ENCODE results near the gene ARID1B.

Gene ARID1B

DNA sequence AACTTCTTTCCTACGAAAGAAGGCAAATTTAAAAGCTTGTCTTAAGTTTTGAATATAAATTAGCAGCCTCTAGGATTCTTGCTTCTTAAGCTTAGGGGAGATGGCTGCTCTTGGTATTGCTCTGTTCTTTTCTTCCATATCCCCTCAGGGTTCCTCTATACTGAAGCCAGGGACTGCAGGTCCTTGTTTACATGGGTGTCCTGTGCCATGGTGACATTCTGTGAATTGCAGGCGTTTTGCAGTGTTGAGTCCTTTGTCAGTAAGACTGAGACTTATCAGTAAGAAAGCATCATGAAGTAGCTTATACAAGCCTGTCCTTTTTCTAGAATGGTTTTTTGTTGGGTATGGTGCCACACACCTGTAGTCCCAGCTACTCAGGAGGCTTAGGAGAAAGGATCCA is 147.8 kb downstream of the ARID1B start:
- Mint-ChIP-seq H3K27me3 (no peaks in the 10 kb centered on the region), H3K4me3 (no peak overlapping the region), H3K9me3 (no peaks in the 10 kb centered on the region), H3K4me1 (ENCODE audit: low read depth) (peaks cover 15% of the 10 kb centered on the region), H3K36me3 (ENCODE audit: low read depth) (peaks cover 10% of the 10 kb centered on the region), H3K27ac (no peak overlapping the region)
- intact Hi-C loops (cut with micrococcal nuclease), result no loop called here

DNA sequence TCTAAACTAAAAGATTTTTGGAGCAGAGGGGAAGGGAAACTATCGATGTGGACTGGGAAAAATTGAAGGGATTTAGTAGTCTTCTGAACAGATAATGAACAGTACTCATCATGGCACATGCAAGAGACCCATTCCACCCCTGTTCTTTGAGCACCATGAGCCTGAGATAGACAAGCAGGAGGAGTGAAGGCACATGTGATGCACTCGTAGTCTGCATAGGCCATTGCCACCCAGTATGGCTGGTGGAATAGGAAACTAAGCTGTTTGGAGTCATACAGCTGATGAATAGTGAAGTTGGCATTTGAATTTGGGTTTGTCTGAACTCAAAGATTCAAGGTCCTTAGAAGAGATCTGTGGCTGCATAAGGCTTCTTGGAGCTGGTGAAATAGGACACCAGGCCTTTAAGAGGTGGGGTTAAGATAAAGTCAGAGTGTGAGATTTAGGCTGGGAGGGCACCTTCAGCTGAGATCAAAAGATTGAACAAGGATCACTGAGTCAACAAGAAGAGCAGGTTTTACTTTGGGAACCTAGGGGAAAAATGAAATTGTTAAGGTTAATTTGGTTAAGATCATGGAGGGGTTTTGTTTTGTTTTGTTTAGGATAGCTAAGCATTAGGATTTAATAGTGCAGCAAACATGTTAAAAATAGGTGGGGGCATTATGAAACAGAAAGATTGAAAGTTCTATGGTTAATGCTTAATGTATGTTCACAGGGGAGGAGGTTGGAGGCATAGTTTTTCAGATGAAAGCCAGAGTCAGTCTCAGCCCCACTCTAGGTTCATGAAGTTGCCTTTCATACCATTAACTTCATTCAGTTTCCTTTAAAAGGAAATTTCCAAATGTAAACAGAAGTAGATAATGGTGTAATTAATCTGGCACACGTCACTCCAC is 148.8 kb downstream of the ARID1B start:
- peaks cover 10% of the 10 kb centered on the region for H3K36me3 Mint-ChIP-seq (ENCODE audit: low read depth)
- no peaks in the 10 kb centered on the region for H3K27me3 Mint-ChIP-seq
- intact Hi-C loops (cut with micrococcal nuclease), result no loop called here
- peaks cover 15% of the 10 kb centered on the region for H3K4me1 Mint-ChIP-seq (ENCODE audit: low read depth)
- no peak overlapping the region for H3K4me3 Mint-ChIP-seq
- H3K27ac Mint-ChIP-seq, result no peak overlapping the region
- no peaks in the 10 kb centered on the region for H3K9me3 Mint-ChIP-seq

DNA sequence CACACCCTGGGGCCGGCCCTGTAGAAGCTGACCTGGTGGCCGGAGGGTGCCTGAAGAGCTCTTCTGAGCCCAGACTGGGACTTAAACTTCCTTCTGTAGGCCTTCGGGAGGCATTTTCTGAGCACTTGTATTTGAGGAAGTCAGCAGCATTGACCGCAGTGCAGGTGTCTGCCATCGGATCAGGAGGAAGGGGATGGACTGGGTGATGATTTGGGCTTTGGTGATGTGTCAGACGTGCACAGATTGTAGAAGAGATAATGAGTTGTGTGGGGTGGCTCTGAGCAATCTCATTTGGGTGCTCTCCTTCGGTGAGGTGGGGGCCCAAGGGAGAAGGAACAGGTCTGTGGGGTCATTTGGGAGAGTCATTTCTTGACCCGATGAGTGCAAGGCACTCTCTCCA is 150.9 kb downstream of the ARID1B start:
- intact Hi-C loops (cut with micrococcal nuclease), result no loop called here
- peaks cover 10% of the 10 kb centered on the region for H3K36me3 Mint-ChIP-seq (ENCODE audit: low read depth)
- H3K4me1 Mint-ChIP-seq (ENCODE audit: low read depth), result peaks cover 17% of the 10 kb centered on the region
- no peak overlapping the region for H3K4me3 Mint-ChIP-seq
- H3K27me3 Mint-ChIP-seq, result no peaks in the 10 kb centered on the region
- no peak overlapping the region for H3K27ac Mint-ChIP-seq
- no peaks in the 10 kb centered on the region for H3K9me3 Mint-ChIP-seq

DNA sequence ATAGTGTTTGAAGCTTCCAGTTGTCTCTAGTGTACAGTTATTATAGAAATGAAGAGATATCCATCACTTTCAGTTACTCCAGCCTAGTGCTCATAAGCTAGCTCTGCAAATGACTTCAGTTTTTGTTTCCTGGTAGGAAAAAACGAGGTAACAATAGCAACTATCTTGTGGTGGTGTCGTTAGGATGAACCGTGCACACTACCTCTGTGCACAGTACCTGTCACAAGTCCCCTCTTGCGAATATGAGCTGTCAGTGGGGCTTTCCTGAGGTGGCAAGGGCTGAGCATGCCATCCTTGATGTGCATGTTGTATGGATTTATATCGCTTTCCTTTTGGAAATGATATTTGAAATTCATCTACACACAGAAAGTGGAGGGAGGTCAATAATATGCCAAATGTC is 151.8 kb downstream of the ARID1B start:
- Mint-ChIP-seq H3K27me3 (no peaks in the 10 kb centered on the region), H3K27ac (no peak overlapping the region), H3K4me1 (ENCODE audit: low read depth) (peaks cover 20% of the 10 kb centered on the region), H3K9me3 (no peaks in the 10 kb centered on the region), H3K4me3 (no peak overlapping the region), H3K36me3 (ENCODE audit: low read depth) (peaks cover 10% of the 10 kb centered on the region)
- intact Hi-C loops (cut with micrococcal nuclease), result no loop called here

DNA sequence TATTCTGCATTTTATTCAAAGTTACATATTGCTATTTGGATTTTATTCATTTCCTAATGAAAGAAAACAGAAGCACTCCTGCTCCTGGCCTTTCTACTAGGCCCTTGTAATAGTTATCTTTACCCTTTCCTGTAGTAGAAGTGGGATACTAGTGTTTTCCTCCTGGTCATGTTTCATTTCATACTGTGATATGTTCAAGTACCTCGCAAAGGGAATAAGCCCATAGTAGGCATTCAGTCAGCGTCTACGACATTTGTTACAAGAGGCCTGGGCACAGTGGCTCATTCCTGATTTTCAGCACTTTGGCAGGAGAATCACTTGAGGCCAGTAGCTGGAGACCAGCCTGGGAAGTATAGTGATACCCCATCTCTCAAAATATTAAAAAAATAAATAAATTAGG is 154.1 kb downstream of the ARID1B start:
- Mint-ChIP-seq H3K36me3 (ENCODE audit: low read depth) (peaks cover 21% of the 10 kb centered on the region), H3K27ac (no peak overlapping the region), H3K4me3 (no peak overlapping the region), H3K4me1 (ENCODE audit: low read depth) (peaks cover 14% of the 10 kb centered on the region), H3K9me3 (no peaks in the 10 kb centered on the region), H3K27me3 (no peaks in the 10 kb centered on the region)
- intact Hi-C loops (cut with micrococcal nuclease), result no loop called here

DNA sequence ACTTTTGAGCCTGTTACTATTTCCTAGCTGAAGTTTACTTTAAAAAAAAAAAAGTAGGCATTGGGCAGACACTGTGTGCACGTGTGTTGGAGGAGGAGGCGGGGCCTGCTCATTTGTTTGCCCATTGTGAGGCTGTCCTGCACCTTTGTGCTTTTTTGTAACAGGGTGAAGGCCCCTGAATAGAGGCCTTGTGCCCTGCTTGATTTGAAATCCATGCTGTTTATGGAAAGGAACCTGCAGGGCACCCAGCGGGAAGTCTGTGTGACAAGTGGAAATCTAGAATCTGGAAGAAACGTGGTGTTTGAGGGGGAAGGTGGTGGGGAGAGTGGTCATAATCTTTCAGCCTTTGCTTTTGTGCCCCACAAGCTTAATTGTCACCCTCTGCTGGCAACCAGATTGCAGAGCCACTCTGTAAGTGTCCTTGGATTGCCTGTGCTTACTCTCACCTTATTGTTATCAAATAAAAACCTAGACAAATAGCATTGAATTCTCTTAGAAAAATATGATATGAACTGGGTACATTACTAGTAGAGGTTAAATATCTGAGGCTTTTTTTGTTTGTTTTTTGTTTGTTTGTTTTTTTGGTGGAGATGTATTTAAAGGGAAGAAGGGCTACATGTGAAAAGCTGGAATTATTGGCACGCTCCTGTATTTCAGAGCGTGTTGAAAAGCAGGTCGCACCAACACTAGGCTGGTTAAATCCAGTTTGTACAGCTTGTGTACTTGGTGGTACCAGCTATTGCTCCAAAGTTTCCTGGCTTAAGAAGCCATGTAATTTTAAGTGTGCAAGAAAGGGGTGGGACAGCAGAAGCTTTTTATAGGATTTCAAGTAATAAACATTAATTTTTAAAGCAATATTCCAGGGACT is 156.3 kb downstream of the ARID1B start:
- Mint-ChIP-seq H3K36me3 (ENCODE audit: low read depth) (peaks cover 17% of the 10 kb centered on the region), H3K27ac (no peak overlapping the region), H3K4me3 (no peak overlapping the region), H3K9me3 (no peaks in the 10 kb centered on the region), H3K27me3 (no peaks in the 10 kb centered on the region), H3K4me1 (ENCODE audit: low read depth) (peaks cover 15% of the 10 kb centered on the region)
- intact Hi-C loops (cut with micrococcal nuclease), result no loop called here

DNA sequence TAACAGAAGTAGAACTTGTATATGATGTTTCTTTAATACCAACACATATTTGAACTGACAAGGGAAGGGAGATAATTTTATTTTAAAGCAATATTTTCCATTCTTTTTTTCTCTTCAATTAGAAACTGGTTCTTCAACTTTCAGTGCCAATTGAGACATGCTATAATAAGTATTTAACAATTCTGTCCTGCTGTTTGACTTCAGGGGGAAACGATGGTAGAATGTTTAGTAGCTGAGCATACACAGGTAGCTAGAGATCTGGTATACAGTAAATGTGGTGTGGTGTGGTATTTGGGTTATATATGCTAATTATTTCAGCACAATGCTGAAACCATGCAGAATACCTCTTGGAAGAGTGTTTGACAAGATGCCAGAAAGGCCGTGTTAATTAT is 156.9 kb downstream of the ARID1B start:
- H3K27me3 Mint-ChIP-seq, result no peaks in the 10 kb centered on the region

DNA sequence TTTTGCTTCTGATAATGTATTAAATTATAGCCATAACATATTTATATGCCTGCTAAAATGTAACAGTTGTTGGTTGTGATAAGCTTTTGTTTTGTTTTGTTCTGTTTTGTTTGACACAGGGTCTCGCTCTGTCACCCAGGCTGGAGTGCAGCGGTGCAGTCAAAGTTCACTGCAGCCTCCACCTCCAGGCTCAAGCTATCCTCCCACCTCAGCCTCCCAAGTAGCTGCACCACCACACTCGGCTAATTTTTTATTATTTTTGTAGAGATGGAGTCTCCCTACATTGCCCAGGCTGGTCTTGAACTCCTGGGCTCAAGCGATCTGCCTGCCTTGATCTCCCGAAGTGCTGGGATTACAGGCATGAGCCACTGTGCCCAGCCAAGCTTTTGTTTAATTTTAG is 157.8 kb downstream of the ARID1B start:
- Mint-ChIP-seq H3K27me3 (no peaks in the 10 kb centered on the region), H3K9me3 (no peaks in the 10 kb centered on the region), H3K27ac (no peak overlapping the region), H3K4me3 (no peak overlapping the region), H3K36me3 (ENCODE audit: low read depth) (peaks cover 17% of the 10 kb centered on the region), H3K4me1 (ENCODE audit: low read depth) (peaks cover 15% of the 10 kb centered on the region)
- intact Hi-C loops (cut with micrococcal nuclease), result no loop called here

More for the DNA sequence above, 156.9 kb downstream of the ARID1B start:
- intact Hi-C loops (cut with micrococcal nuclease), result no loop called here
- Mint-ChIP-seq H3K4me1 (ENCODE audit: low read depth) (peaks cover 15% of the 10 kb centered on the region), H3K9me3 (no peaks in the 10 kb centered on the region), H3K27ac (no peak overlapping the region), H3K36me3 (ENCODE audit: low read depth) (peaks cover 17% of the 10 kb centered on the region), H3K4me3 (no peak overlapping the region)

DNA sequence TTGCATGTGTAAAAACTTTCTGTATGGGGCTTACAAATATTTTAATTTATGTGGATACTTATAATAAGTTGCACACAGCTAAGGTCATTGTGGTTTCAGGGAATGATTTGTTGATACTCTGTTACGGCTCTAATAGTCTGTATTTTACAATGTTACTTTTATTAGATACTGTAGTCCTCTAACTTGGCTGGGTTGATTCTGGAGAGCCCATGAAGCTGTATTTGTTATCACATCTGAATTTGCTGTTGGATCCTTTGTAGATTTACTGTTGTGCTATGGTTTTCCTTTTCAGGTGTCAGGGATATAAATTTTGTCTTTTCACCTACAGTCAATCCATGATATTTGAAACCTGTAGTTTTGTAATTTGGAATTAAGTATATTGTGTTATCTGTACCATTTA is 161.0 kb downstream of the ARID1B start:
- peaks cover 17% of the 10 kb centered on the region for H3K36me3 Mint-ChIP-seq (ENCODE audit: low read depth)
- no peak overlapping the region for H3K27ac Mint-ChIP-seq
- peaks cover 22% of the 10 kb centered on the region for H3K4me1 Mint-ChIP-seq (ENCODE audit: low read depth)
- H3K4me3 Mint-ChIP-seq, result no peak overlapping the region
- intact Hi-C loops (cut with micrococcal nuclease), result no loop called here
- no peaks in the 10 kb centered on the region for H3K9me3 Mint-ChIP-seq
- H3K27me3 Mint-ChIP-seq, result no peaks in the 10 kb centered on the region

DNA sequence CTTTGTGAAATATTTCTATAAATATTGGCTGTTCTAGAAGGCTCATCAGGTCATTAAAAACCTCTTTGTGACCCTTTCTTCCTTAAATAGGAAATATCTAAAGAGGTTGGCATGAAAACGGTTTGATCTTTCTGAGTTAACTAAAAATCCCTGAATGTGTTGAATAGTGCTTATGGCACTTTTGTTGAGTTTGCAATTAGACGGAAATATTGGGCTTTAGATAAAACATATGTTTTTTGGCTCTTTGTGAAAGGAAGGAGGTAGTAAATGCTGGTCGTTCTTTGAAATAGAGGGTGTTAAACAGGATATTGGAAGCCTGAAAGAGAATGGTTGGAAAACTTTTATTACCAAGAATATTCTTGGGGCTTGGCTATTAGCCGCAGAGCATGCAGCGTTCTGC is 163.0 kb downstream of the ARID1B start:
- no peak overlapping the region for H3K4me3 Mint-ChIP-seq
- intact Hi-C loops (cut with micrococcal nuclease), result no loop called here
- peaks cover 14% of the 10 kb centered on the region for H3K36me3 Mint-ChIP-seq (ENCODE audit: low read depth)
- H3K9me3 Mint-ChIP-seq, result no peaks in the 10 kb centered on the region
- peaks cover 19% of the 10 kb centered on the region for H3K4me1 Mint-ChIP-seq (ENCODE audit: low read depth)
- no peak overlapping the region for H3K27ac Mint-ChIP-seq
- H3K27me3 Mint-ChIP-seq, result no peaks in the 10 kb centered on the region

DNA sequence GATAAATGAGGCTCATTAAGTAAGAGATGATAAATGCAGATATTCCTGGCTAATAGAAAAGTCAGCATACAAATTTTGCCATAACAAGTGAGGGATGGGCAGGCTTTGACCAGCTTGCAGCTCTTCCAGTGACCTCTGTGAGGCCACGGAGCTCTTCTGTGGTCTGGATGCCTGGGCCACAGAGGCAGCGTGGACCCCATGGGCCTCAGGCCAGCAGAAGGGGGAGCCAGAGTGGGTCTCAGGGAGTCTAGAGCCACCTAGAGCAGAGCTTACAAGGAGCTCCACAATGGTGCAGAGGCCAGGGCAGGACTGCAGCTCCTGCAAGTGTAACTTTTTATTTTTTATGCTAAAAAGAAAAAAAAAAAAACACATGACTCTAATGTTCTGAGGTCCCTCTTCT is 165.1 kb downstream of the ARID1B start:
- Mint-ChIP-seq H3K36me3 (ENCODE audit: low read depth) (no peaks in the 10 kb centered on the region), H3K4me1 (ENCODE audit: low read depth) (peaks cover 13% of the 10 kb centered on the region), H3K4me3 (no peak overlapping the region), H3K27ac (no peak overlapping the region), H3K9me3 (no peaks in the 10 kb centered on the region), H3K27me3 (no peaks in the 10 kb centered on the region)
- intact Hi-C loops (cut with micrococcal nuclease), result no loop called here

DNA sequence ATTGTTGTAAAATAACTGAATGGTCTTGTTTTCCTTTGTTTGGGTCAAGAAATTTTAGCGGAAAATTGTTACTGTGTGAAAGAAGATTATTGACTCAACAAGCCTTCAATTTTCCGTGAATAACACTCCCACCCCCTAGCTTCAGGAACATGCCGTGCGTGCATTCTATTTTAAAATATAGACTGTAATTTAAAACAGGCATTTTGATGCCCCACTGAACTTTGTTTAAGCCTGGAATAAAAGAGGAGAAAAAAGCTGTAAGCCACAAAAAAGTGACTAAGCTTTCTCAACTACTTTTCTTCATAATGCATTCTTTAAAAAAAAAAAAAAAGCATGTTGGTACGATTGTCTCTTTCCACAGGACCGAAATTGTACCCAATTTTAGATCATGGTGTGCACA is 166.0 kb downstream of the ARID1B start:
- H3K36me3 Mint-ChIP-seq (ENCODE audit: low read depth), result no peaks in the 10 kb centered on the region
- H3K9me3 Mint-ChIP-seq, result no peaks in the 10 kb centered on the region
- intact Hi-C loops (cut with micrococcal nuclease), result no loop called here
- H3K27ac Mint-ChIP-seq, result no peak overlapping the region
- H3K27me3 Mint-ChIP-seq, result no peaks in the 10 kb centered on the region
- H3K4me1 Mint-ChIP-seq (ENCODE audit: low read depth), result peaks cover 9% of the 10 kb centered on the region
- H3K4me3 Mint-ChIP-seq, result no peak overlapping the region

DNA sequence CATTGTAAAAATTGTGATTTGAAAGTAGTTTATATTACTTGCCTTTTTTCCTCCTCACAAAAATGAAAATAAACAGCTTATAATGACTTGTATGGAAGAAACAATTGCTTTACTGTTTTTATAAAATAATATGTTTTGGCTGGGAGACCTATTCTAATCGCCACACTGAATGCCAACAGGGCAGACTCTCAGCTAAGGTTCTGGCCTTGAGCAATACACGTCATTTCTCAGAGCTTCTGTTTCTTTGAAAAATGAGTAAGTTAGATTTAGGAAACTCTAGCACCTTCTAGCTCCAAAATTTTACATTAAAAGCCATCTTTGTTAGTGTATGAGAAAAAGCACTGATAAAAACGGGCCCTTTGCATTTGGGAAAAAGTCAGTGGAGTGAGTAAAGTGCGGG is 166.6 kb downstream of the ARID1B start:
- H3K4me3 Mint-ChIP-seq, result no peak overlapping the region
- intact Hi-C loops (cut with micrococcal nuclease), result no loop called here
- H3K27ac Mint-ChIP-seq, result no peak overlapping the region
- H3K27me3 Mint-ChIP-seq, result no peaks in the 10 kb centered on the region
- H3K4me1 Mint-ChIP-seq (ENCODE audit: low read depth), result peaks cover 9% of the 10 kb centered on the region
- H3K36me3 Mint-ChIP-seq (ENCODE audit: low read depth), result no peaks in the 10 kb centered on the region
- no peaks in the 10 kb centered on the region for H3K9me3 Mint-ChIP-seq

DNA sequence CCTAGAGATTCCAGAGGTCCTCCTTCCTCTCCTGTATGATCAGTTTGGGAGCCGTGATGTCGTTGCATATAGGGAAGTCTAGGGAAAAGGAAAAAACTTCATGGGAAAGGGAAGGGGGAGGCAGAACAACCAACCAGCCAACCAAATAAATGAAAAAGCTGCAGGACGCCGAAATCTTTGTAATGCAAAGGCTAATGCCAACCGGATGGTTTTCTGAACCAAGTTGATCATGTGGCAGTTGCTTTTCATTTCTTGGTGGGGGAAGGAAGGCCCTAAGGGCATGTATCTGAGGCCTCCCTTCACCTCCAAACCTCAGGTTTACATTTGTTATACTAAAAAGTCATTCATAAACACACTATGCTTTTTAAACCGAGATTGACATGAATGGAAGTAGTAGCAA is 167.2 kb downstream of the ARID1B start:
- H3K4me1 Mint-ChIP-seq (ENCODE audit: low read depth), result peaks cover 9% of the 10 kb centered on the region
- intact Hi-C loops (cut with micrococcal nuclease), result no loop called here
- no peak overlapping the region for H3K27ac Mint-ChIP-seq
- no peaks in the 10 kb centered on the region for H3K9me3 Mint-ChIP-seq
- no peaks in the 10 kb centered on the region for H3K27me3 Mint-ChIP-seq
- no peak overlapping the region for H3K4me3 Mint-ChIP-seq
- H3K36me3 Mint-ChIP-seq (ENCODE audit: low read depth), result no peaks in the 10 kb centered on the region
